HepG2 (cell line): Measurements from ENCODE around the gene SEC24A. TPM values are rescaled to one million over a fixed set of nuclear protein-coding genes. Genes with fewer than 3 reads are reported as not detected.
A peak's percentile ranks its signal among the peaks of the same experiment; 100 is the strongest.
"Not testable (repeated sequence)": the region's sequence is repeated elsewhere in the genome, so short reads cannot be mapped to it uniquely, and the experiment has no call there.

ENCODE experiments used
- ATAC-seq: fragments of 200-7000 bp; cut with Tn5 transposase; 3 replicates; pipeline ENCODE4 v1.9.1; 2020; ENCODE audit warnings: mild to moderate bottlenecking, moderate library complexity
- BruUV-seq: library from RNA; stranded (reverse); fragments of 400-500 nt; replicated peaks from 2 replicates; lab custom pipeline; 2021; lab: Mats Ljungman, UMichigan
- CTCF ChIA-PET: fragments of 300-600 bp; formaldehyde crosslinking; extraction: SDS; loops from one replicate; lab custom pipeline; 2021; ENCODE audit warnings: low total read pairs, inconsistent platforms, low intra/inter-chr PET ratio; lab: Yijun Ruan, JAX
- POLR2A ChIA-PET: fragments of 350-600 bp; sonication (Branson Sonifier 250); formaldehyde crosslinking; loops from one replicate; lab custom pipeline; 2020; ENCODE audit warnings: antibody characterized with exemption, inconsistent platforms; lab: Yijun Ruan, JAX
- DNase-seq: peaks from one replicate; pipeline ENCODE4 v3.0.0-alpha.2; 2015; ENCODE audit warnings: low spot score
- FAIRE-seq: peaks from 3 replicates; lab custom pipeline; 2011; peaks lifted over from hg19 to GRCh38; lab: Jason Lieb, UNC
- H2AFZ ChIP-seq: one replicate; pipeline ENCODE4 v1.6.1; 2011; ENCODE audit warnings: low read length, inconsistent platforms
- H3K27ac ChIP-seq: fragments of 300-600 bp; 3 replicates; pipeline ENCODE4 v1.8.0; 2011; ENCODE audit warnings: mixed run types, mild to moderate bottlenecking, mixed read lengths, low read length, inconsistent platforms; ENCODE audit not compliant: insufficient read depth; ENCODE audit errors: extremely low read length
- H3K27me3 ChIP-seq, 2 experiments: fragments of 200-600 bp in 1 of 2; 2 replicates in 1 of 2; 3 replicates in 1 of 2; pipeline versions ENCODE4 v1.6.0 to v1.8.0; 2011; ENCODE audit warnings: low read length in 2 of 2, mild to moderate bottlenecking in 2 of 2, moderate library complexity in 2 of 2, inconsistent platforms in 1 of 2; ENCODE audit not compliant: insufficient read depth in 2 of 2, control insufficient read depth in 1 of 2
- H3K36me3 ChIP-seq, 2 experiments: fragments of 200-600 bp in 1 of 2; replicated peaks in 1 of 2; 2 replicates in 1 of 2; 3 replicates in 1 of 2; pipeline versions ENCODE4 v1.5.1 to v1.8.0; 2011; ENCODE audit warnings: low read length in 2 of 2, inconsistent platforms in 1 of 2; ENCODE audit not compliant: insufficient read depth in 2 of 2, control insufficient read depth in 1 of 2
- H3K4me1 ChIP-seq: 2 replicates; pipeline ENCODE4 v1.5.1; 2012; ENCODE audit warnings: low read length, inconsistent platforms; ENCODE audit not compliant: insufficient read depth
- H3K4me2 ChIP-seq: 2 replicates; pipeline ENCODE4 v1.6.0; 2011; ENCODE audit warnings: low read depth, low read length, inconsistent platforms
- H3K4me3 ChIP-seq, 3 experiments: fragments of 200-600 bp in 1 of 3; sonication (generic), shearing (Covaris generic) in 1 of 3; replicated peaks in 1 of 3; 2 replicates each; pipeline ENCODE4 v1.5.1; 2011 to 2016; ENCODE audit warnings: low read length in 3 of 3, inconsistent platforms in 2 of 3, low read depth in 2 of 3, mild to moderate bottlenecking in 2 of 3, control low read depth in 1 of 3, mixed read lengths in 1 of 3; ENCODE audit not compliant: insufficient read depth in 1 of 3
- H3K79me2 ChIP-seq: one replicate; pipeline ENCODE4 v1.6.1; 2011; ENCODE audit warnings: low read length, inconsistent platforms; ENCODE audit not compliant: insufficient read depth
- H3K9ac ChIP-seq: 2 replicates; pipeline ENCODE4 v1.6.0; 2011; ENCODE audit warnings: mild to moderate bottlenecking, low read depth, low read length, inconsistent platforms; ENCODE audit not compliant: insufficient read depth
- H3K9me3 ChIP-seq: 2 replicates; pipeline ENCODE4 v1.5.1; 2012; ENCODE audit warnings: mild to moderate bottlenecking, low read length
- H4K20me1 ChIP-seq: 2 replicates; pipeline ENCODE4 v1.6.0; 2011; ENCODE audit warnings: inconsistent platforms, mild to moderate bottlenecking, low read length, moderate library complexity; ENCODE audit not compliant: insufficient read depth
- CENPX ChIP-seq: sonication (generic); formaldehyde crosslinking; IDR thresholded peaks from 2 replicates; pipeline ENCODE4 v1.9.0; 2021; ENCODE audit warnings: mild to moderate bottlenecking, missing genetic modification reagents, moderate library complexity
- MIXL1 ChIP-seq: IDR thresholded peaks from 2 replicates; pipeline ENCODE4 v1.6.1; 2016
- ZNF317 ChIP-seq: sonication (generic); formaldehyde crosslinking; IDR thresholded peaks from 2 replicates; pipeline ENCODE4 v1.5.0; 2020; ENCODE audit warnings: mild to moderate bottlenecking, missing genetic modification reagents
- WGBS: methylation state at CpG from one replicate; pipeline ENCODE4 v1.1.6; 2017; ENCODE audit warnings: low lambda C conversion rate; 5-methylcytosine and 5-hydroxymethylcytosine counted together
- in situ Hi-C: cut with HindIII; loops from 2 replicates; pipeline ENCODE4 v1.10.0; 2017; ENCODE audit warnings: low pct_unique_long_range_greater_than_20kb; ENCODE audit not compliant: extremely low pct_ligation_motif_present
- intact Hi-C: fragments of 100-400 bp; cut with micrococcal nuclease; formaldehyde crosslinking; loops from one replicate; pipeline ENCODE4 v1.10.0; 2022; ENCODE audit not compliant: unreplicated experiment
- polyA plus RNA-seq, 8 experiments: library from polyadenylated mRNA; depleted of rRNA in 3 of 8; stranded (reverse) in 7 of 8; unstranded in 1 of 8; fragments of >200 nt; fragmentation: Illumina TruSeq in 4 of 8; extraction: Trizol in 4 of 8; gene quantifications; 2 replicates each; pipeline versions ENCODE4 v1.2.1 to v1.2.3, GENCODE V29; 2011 to 2016; ENCODE audit warnings: low read depth in 4 of 8, missing spikeins in 1 of 8, mixed read lengths in 1 of 8; ENCODE audit not compliant: insufficient read depth in 1 of 8
- total RNA-seq, 5 experiments: library from RNA; depleted of rRNA; stranded (reverse); fragments of >200 nt; fragmentation: Illumina TruSeq; extraction: Trizol; gene quantifications; 2 replicates each; pipeline ENCODE4 v1.2.3, GENCODE V29; 2016; ENCODE audit warnings: low read depth in 1 of 5

SEC24A gene
- total and polyA plus RNA-seq, 2 of the 13 experiments (the other 11 are each of a cell fraction or from before 2014, with no cell fraction given) = 30.5 to 56.8 TPM

GRCh38 chr5:134664448-134664847 lies 15.9 kb downstream of the SEC24A start:
- Histone ChIP-seq H3K9me3 (no peaks in the 10 kb centered on the region), H3K27me3 (no peaks in the 10 kb centered on the region), H3K9ac (no peak overlapping the region), H3K4me1 (peaks cover 19% of the 10 kb centered on the region), H4K20me1 (peaks cover 48% of the 10 kb centered on the region), H3K27ac (no peak overlapping the region), H3K4me3 (no peak overlapping the region), H3K36me3 (peaks cover 14 to 53% of the 10 kb centered on the region in 2 experiments), H3K4me2 (no peak overlapping the region), H2AFZ (no peak overlapping the region), H3K79me2 (peaks cover 55% of the 10 kb centered on the region)
- TF ChIP-seq MIXL1 (CRISPR knock-in tag) = no peak
- no peak for TF ChIP-seq CENPX (CRISPR knock-in tag)
- TF ChIP-seq ZNF317 (CRISPR knock-in tag) = no peak
- intact Hi-C loops = loop anchor here (5.0 kb wide), 1 partner anchor 72 kb away; no protein-coding TSS in a partner anchor
- no TSS peak for BruUV-seq
- in situ Hi-C loops = no loop called here
- ChIA-PET POLR2A (interaction anchor here (1.6 kb wide), 1 partner anchor 16 kb away, joined by 6 read pairs; the partner anchor contains the start of gene SEC24A), CTCF (no interaction called here)
- 82% methylated on average over 3 of the region's 3 CpGs for WGBS
- ATAC-seq (0 out of 3 replicates have a peak, but pooled peaks have one; percentile 30), DNase-seq (no peak), FAIRE-seq (no peak)

GRCh38 chr5:134673546-134673945 lies 25.0 kb downstream of the SEC24A start:
- FAIRE-seq, H3K79me2 ChIP-seq, POLR2A ChIA-PET, DNase-seq, CTCF ChIA-PET, H3K27ac ChIP-seq, H2AFZ ChIP-seq, H3K27me3 ChIP-seq, BruUV-seq, ATAC-seq, H4K20me1 ChIP-seq, H3K4me1 ChIP-seq, intact Hi-C loops, in situ Hi-C loops, H3K9ac ChIP-seq, H3K4me3 ChIP-seq, H3K9me3 ChIP-seq, H3K4me2 ChIP-seq: not testable (repeated sequence)
- H3K36me3 ChIP-seq = peaks cover 16 to 72% of the 10 kb centered on the region in 2 experiments
- 90% methylated on average over 4 of the region's 4 CpGs for WGBS

DNA sequence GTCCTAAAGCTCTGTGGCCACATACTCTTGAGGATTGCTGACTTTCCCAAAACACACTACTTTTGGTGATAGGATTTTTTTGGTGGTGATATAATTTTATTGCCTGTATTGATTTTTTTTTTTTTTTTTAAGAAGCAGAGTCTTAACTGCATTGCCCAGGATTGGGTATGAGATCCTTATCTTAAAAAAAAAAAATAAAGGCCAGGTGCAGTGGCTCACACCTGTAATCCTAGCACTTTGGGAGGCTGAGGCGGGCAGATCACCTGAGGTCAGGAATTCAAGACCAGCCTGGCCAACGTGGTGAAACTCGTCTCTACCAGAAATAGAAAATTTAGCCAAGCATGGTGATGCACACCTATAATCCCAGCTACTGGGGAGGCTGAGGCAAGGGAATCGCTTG lies 28.8 kb downstream of the SEC24A start:
- H3K79me2 ChIP-seq, H2AFZ ChIP-seq, FAIRE-seq, H3K4me2 ChIP-seq, H3K4me3 ChIP-seq, in situ Hi-C loops, CTCF ChIA-PET, ATAC-seq, BruUV-seq, H3K27ac ChIP-seq, H3K27me3 ChIP-seq, H3K9me3 ChIP-seq, intact Hi-C loops, H4K20me1 ChIP-seq, DNase-seq, H3K9ac ChIP-seq, H3K4me1 ChIP-seq: not testable (repeated sequence)
- peaks cover 21 to 80% of the 10 kb centered on the region in 2 experiments for H3K36me3 ChIP-seq
- POLR2A ChIA-PET = interaction anchor here (1.0 kb wide), 1 partner anchor 59 kb away, joined by 4 read pairs; no protein-coding TSS in a partner anchor
- WGBS = 95% methylated on average over 4 of the region's 4 CpGs

DNA sequence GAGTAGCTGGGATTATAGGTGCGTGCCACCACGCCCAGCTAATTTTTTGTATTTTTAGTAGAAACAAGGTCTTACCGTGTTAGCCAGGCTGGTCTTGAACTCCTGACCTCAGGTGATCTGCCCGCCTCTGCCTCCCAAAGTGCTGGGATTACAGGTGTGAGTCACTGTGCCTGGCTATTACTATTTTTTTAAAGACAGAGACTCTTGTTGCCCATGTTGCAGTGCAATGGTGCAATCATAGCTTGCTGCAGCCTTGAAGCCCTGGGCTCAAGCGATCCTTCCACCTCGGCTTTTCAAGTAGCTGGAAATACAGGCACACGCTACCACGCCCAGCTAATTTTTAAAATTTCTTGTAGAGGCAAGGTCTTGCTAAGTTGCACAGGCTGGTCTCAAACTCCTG lies 41.6 kb downstream of the SEC24A start:
- H2AFZ ChIP-seq, FAIRE-seq, H3K9ac ChIP-seq, H3K27ac ChIP-seq, CTCF ChIA-PET, H3K4me2 ChIP-seq, DNase-seq, in situ Hi-C loops, H3K4me1 ChIP-seq, BruUV-seq, H3K4me3 ChIP-seq, H3K27me3 ChIP-seq, ATAC-seq, POLR2A ChIA-PET, H3K9me3 ChIP-seq, H3K79me2 ChIP-seq, H4K20me1 ChIP-seq, intact Hi-C loops: not testable (repeated sequence)
- 98% methylated on average over 8 of the region's 8 CpGs for WGBS
- peaks cover 21 to 74% of the 10 kb centered on the region in 2 experiments for H3K36me3 ChIP-seq
